Measurements from ENCODE around the gene DHX35.

- TF ChIP-seq CTCF (conservative IDR thresholded peaks at IDR 0.05; ENCODE audit: low read depth, low read length) (peak; percentile 38), NFE2L2 (IDR thresholded peaks at IDR 0.05; ENCODE audit: low read depth, low read length) (no peak), POLR2A (IDR thresholded peaks at IDR 0.05; ENCODE audit: low read depth, low read length) (peak; percentile 31; the same call in 1 of the 2 replicates), RCOR1 (IDR thresholded peaks at IDR 0.05; ENCODE audit: insufficient replicate concordance, low read length) (no peak), RFX5 (IDR thresholded peaks at IDR 0.05; ENCODE audit: low read depth, low read length) (no peak), RAD21 (IDR thresholded peaks at IDR 0.05; ENCODE audit: low read length) (peak; percentile 43), CEBPB (IDR thresholded peaks at IDR 0.05; ENCODE audit: low read depth, low read length) (no peak), ELK1 (IDR thresholded peaks at IDR 0.05; ENCODE audit: borderline replicate concordance, low read depth, low read length) (no peak), SMC3 (IDR thresholded peaks at IDR 0.05; ENCODE audit: low read depth, low read length) (peak; percentile 18; the same call in 1 of the 2 replicates), MAFK (IDR thresholded peaks at IDR 0.05; ENCODE audit: low read depth, low read length) (no peak), MXI1 (IDR thresholded peaks at IDR 0.05; ENCODE audit: borderline replicate concordance, low read depth, low read length) (peak; percentile 77; the same call in 1 of the 2 replicates)
These were observed at the start of gene DHX35 for GRCh38 chr20:38962044-38962927.

Measured in IMR-90 (cell line).